ENCODE measurements around the gene MKLN1.

GRCh38 chr7:131522325-131522930, 194.8 kb downstream of the MKLN1 start:
- TF ChIP-seq CTCF (IDR thresholded peaks at IDR 0.05) (no peak), EZH2 (IDR thresholded peaks at IDR 0.05; ENCODE audit: borderline replicate concordance, insufficient read depth, low read depth, low read length, poor library complexity, severe bottlenecking) (no peak)

Measured in B cell (primary cell).